Activated naive CD4-positive, alpha-beta T cell treated with anti-CD3 and anti-CD28 coated beads, Interleukin-2, amount 50 U/mL, for 16 hours (primary cell): ENCODE data around the gene SIGLEC12.
"Not testable (repeated sequence)": the region's sequence is repeated elsewhere in the genome, so short reads cannot be mapped to it uniquely, and the experiment has no call there.

ENCODE experiments used
- DNase-seq: peaks from one replicate; pipeline ENCODE4 v3.0.0-alpha.2; 2020

The SIGLEC12 gene

DNA sequence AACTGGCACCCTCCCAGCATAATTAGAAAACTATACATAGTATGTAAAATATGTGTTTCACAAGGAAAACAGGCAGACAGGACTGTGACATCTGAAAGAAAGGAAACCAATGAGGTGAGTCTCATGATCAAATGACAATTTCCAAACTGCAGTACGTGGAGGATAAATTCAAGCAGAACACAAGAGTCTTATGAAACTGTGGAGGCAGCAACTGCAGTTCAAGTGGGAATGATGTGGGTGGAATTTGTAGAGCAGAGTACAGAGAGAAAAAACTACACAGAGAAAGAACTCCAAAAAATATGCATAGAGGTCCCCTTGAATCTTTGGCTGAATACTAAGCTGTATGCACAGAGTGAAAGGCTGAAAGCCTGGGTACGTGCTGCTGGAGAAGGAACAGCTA, 20.2 kb upstream of the SIGLEC12 start:
- DNase-seq, result no peak

- DNase-seq, result no peak
These were observed 19.8 kb upstream of the SIGLEC12 start for GRCh38 chr19:51521357-51521756.

- DNase-seq, result no peak
These were observed 19.1 kb upstream of the SIGLEC12 start for GRCh38 chr19:51520728-51521127.

DNA sequence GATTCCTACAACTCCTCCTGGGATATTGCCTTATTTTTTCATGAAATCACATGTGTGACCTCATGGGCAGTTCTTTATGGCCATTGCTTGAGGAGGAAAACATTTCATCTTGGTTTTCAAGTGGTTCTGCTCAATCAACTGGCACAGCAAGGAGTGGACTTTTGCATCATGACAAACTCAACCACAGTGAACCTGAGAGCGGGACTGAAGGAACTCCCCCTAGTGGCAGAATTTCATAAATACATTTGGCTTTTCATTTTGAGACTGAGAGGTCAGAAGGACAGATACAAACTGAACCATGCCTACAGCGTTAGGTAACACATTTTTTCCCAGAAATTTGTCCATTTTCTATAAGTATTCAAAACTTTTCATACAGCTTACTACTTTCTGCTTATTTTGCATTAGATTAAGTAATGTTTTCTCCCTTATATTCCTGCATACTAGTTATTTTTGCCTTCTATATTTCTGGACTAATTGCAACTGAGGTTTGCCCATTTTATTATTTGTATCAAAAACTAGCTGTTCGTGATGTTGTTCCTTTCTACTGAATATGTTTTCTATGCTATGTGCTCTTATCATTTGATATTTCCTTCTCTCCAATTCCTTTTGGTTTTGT, 13.4 kb upstream of the SIGLEC12 start:
- no peak for DNase-seq

- DNase-seq, result no peak
These were observed 12.4 kb upstream of the SIGLEC12 start for GRCh38 chr19:51513968-51514367.

DNA sequence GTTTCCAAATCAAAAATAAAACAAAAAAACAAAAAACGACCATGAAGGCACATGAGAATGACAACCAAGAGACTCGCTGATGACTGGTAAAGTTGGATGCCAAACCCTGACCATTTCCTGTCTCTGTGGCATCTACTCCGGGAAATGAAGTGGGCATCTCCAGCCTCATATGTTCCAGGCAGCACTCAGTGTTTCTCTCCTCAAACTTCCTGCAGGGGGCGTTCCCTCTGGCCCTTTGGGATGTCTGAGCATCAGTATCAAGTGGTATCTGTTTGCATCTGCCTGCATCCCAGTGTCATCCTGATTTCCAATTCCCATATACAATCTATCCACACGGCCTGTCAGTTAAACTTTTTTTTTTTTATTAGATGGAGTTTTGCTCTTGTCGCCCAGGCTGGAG, 9.8 kb upstream of the SIGLEC12 start:
- no peak for DNase-seq

- DNase-seq, result no peak
These were observed 8.4 kb upstream of the SIGLEC12 start for GRCh38 chr19:51509823-51510660.

DNA sequence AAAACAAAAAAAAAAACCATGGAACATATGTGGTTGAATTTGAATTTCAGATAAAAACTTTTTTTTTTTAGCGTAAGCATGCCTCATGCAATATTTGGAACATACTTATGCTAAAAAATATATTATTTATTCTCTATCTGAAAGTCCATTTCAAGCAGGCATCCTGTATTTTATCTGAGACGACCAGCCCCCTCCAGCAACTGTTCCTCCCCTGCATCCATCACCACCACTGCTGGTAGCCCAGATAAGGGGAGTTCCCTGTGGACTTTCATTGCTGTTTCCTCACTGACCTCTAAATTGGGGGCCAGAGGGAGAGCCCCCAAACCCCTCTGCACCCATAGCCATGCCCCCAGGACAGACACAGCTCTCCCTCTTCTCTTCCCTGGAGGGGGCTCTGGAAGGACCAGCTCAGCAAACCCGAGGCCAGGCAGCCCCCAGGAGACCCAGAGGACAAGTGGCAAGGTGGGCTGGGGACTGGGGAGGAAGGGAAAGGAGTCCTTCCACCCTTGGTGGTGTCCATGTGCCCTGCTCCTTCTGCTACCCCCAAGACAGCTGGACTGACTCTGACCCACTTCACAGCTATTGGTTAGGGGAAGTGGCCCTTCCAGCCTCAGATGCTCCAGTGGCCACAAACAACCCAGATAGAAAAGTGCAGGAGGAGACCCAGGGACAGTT, 6.6 kb upstream of the SIGLEC12 start:
- no peak for DNase-seq

DNA sequence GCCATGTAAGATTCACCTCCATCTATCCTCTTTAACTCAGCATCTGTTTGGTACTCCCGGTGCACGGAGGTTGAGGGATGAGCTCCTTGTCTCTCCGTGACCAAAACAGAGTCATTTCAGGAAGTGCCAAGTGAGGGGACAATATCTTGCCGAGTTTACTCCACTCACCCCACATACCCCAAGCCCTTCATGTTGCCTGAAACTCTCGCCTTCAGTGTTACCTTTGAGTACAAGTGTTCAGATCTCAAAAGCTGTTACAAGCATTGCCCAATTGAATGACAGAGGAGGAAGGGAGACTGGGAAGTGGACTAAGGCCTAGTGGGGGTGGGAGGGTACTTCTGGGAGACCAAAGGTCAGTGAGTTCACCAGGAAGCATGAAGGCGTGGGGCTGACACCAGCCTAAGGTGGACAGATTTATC, 6.0 kb upstream of the SIGLEC12 start:
- DNase-seq, result no peak

GRCh38 chr19:51507192-51507591, 5.6 kb upstream of the SIGLEC12 start:
- DNase-seq, result no peak

- no peak for DNase-seq
These were observed 4.3 kb upstream of the SIGLEC12 start for GRCh38 chr19:51505904-51506303.

GRCh38 chr19:51503896-51504295, 2.3 kb upstream of the SIGLEC12 start:
- no peak for DNase-seq

DNA sequence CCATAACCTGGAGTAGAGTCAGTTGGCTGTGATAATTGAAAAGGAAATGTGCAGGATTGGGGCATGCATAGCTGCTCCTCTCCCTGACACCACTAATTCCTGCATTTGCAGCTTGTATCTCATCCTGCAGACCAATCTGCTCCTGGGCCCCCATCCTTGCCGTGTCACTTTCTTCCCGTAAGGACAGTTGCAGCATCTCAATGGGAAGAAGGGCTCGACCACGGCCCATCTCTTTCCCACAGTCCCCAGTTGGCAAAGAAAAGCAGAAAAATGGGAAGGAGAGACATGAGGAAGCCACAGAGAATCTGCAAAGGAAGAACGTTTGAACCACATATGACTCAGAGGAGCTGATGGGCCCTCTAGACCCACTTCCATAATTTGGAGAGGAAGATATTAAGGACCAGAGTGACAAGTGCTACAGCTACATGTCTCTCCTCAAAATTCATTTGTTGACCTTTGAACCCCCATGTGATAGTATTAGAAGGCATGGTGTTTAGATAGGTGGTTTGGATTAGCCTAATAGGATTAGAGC, 1.8 kb upstream of the SIGLEC12 start:
- DNase-seq, result no peak

GRCh38 chr19:51500931-51501330, 669 bp downstream of the SIGLEC12 start:
- not testable (repeated sequence) for DNase-seq

GRCh38 chr19:51497666-51498065, 3.9 kb downstream of the SIGLEC12 start:
- DNase-seq, result no peak

- DNase-seq, result no peak
These were observed 7.8 kb downstream of the SIGLEC12 start for GRCh38 chr19:51493776-51494175.

GRCh38 chr19:51491586-51491985, 10.0 kb downstream of the SIGLEC12 start:
- no peak for DNase-seq

DNA sequence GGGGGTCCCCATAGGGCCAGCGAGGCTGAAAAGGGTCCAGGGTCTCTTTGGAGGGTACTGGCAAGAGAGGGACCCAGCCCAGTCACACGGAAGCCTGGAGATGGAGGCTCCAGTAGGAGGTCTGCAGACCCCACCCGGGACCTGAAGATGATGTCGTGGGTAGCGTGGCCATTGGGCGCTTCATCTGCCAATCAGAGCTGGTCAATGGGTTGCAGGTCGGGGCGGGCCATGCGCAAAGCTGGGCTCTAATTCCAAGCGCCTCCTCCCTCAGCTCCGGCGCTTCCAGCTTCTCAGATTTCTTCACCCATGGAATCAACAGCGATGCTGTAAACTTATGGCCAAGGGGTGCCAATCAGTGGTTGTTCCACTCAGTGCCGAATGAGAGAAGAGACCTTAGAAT, 10.9 kb downstream of the SIGLEC12 start:
- DNase-seq, result no peak

GRCh38 chr19:51489113-51489512, 12.5 kb downstream of the SIGLEC12 start:
- peak; percentile 21 for DNase-seq

DNA sequence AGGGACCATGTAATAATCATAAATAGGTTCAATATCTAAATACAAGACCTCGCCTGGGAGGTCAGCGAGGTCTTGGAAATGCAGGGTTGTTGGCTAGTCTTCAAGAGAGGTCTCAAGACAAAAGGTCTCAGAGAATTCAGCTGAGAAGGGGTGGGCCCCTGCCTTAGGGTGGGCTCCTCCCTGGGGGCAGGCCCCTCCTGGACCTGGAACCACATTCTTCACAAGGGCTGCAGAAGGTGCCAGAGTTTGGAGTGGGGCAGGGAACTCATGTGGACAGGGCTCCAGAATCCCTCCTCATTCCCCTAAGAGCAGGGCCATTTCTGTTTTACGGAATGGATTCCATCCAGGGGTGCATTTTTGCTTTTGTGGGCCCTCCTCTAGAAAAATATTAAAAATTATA, 13.1 kb downstream of the SIGLEC12 start:
- no peak for DNase-seq

GRCh38 chr19:51485960-51486660, 15.5 kb downstream of the SIGLEC12 start:
- DNase-seq, result no peak

DNA sequence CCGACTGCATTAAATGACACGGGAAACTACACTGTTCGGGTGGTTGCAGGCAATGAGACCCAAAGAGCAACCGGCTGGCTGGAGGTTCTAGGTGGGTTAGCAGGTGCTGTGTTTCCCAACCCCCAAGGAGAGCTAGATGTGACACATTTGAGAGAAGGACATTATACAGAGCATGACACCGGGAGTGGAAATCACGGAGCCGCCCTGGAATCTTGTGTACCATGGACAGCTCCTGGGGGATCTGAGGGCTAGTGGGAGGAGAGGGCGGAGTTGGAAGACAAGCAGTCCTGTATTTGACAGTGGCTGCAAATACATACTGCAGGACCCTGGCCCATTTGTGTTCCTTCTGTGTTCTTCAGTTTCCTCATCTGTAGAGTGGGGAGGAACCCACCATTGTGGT, 21.0 kb downstream of the SIGLEC12 start:
- no peak for DNase-seq
